LHCN-M2 (cell line): Measurements from ENCODE around the gene TBC1D5. TPM values are rescaled to one million over a fixed set of nuclear protein-coding genes. Genes with fewer than 3 reads are reported as not detected.
"Not testable (repeated sequence)": the region's sequence is repeated elsewhere in the genome, so short reads cannot be mapped to it uniquely, and the experiment has no call there.

ENCODE experiments used
- DNase-seq: peaks from one replicate; pipeline ENCODE4 v3.0.0-alpha.2; 2012; ENCODE audit warnings: low read depth
- total RNA-seq: library from RNA; depleted of rRNA; stranded (reverse); fragments of >200 nt; gene quantifications from 2 replicates; pipeline ENCODE4 v1.2.3, GENCODE V29; 2014

Gene TBC1D5
- total RNA-seq, 1 experiment from 2014 or later = 92.2 TPM

- DNase-seq = no peak
Observed at GRCh38 chr3:17411157-17411877, 331.1 kb downstream of the TBC1D5 start.

- no peak for DNase-seq
Observed at GRCh38 chr3:17407576-17407975, 334.9 kb downstream of the TBC1D5 start.

GRCh38 chr3:17404548-17404947, 337.9 kb downstream of the TBC1D5 start:
- no peak for DNase-seq

- DNase-seq = no peak
Observed at GRCh38 chr3:17402442-17402841, 340.0 kb downstream of the TBC1D5 start.

GRCh38 chr3:17401912-17402311, 340.5 kb downstream of the TBC1D5 start:
- no peak for DNase-seq

GRCh38 chr3:17399586-17399985, 342.8 kb downstream of the TBC1D5 start:
- DNase-seq = no peak

- DNase-seq = no peak
Observed at GRCh38 chr3:17398959-17399551, 343.4 kb downstream of the TBC1D5 start.

- no peak for DNase-seq
Observed at GRCh38 chr3:17396036-17396435, 346.4 kb downstream of the TBC1D5 start.

- no peak for DNase-seq
Observed at GRCh38 chr3:17394541-17395155, 347.8 kb downstream of the TBC1D5 start.

- not testable (repeated sequence) for DNase-seq
Observed at GRCh38 chr3:17392516-17392915, 349.9 kb downstream of the TBC1D5 start.

GRCh38 chr3:17390785-17391184, 351.6 kb downstream of the TBC1D5 start:
- DNase-seq = no peak

GRCh38 chr3:17387108-17387507, 355.3 kb downstream of the TBC1D5 start:
- no peak for DNase-seq

GRCh38 chr3:17386432-17386831, 356.0 kb downstream of the TBC1D5 start:
- DNase-seq = no peak

GRCh38 chr3:17384567-17385296, 357.7 kb downstream of the TBC1D5 start:
- peak; percentile 13 for DNase-seq

- DNase-seq = no peak
Observed at GRCh38 chr3:17373304-17373703, 369.1 kb downstream of the TBC1D5 start.

GRCh38 chr3:17372362-17373210, 369.8 kb downstream of the TBC1D5 start:
- peak; percentile 55 for DNase-seq

GRCh38 chr3:17369973-17370372, 372.5 kb downstream of the TBC1D5 start:
- DNase-seq = no peak

- no peak for DNase-seq
Observed at GRCh38 chr3:17367171-17367570, 375.3 kb downstream of the TBC1D5 start.

GRCh38 chr3:17360991-17361390, 381.4 kb downstream of the TBC1D5 start:
- no peak for DNase-seq

GRCh38 chr3:17359911-17360310, 382.5 kb downstream of the TBC1D5 start:
- no peak for DNase-seq

- no peak for DNase-seq
Observed at GRCh38 chr3:17357035-17357710, 385.3 kb downstream of the TBC1D5 start.
